ENCODE data around the gene COX17. TPM values are rescaled to one million over a fixed set of nuclear protein-coding genes. Genes with fewer than 3 reads are reported as not detected.

Gene COX17
- total and polyA plus RNA-seq, 11 donors: 73.8 to 728 (median 113) TPM

DNA sequence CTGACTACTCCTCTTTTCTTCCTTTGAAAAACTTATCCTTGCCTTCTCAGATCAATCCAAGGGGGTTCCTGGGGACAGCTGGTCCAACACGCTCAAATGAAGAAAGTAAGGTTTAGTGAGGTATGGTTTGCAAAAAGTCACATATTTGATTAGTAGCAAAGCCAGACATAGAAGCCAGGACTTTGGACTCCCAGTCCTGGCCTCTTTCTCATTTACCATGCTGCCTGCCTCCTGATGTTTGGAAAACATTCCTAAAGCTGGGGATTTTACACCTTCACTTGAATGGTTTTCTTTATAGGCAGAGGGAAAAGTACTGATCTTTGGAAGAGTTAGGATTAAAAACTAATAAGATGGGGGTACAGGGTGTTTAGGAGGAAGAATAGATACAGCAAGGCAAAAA, 31.4 kb downstream of the COX17 start:
- Histone ChIP-seq H3K9me3 (no peaks in the 10 kb centered on the region), H3K27me3 (no peaks in the 10 kb centered on the region), H3K4me3 (peak overlapping the region in 2 of 12 donors; percentile 2 to 14), H3K27ac (peak overlapping the region; percentile 39 to 99 (median 92)), H3K36me3 (peaks cover 0 to 87% (median 37%) of the 10 kb centered on the region in 9 donors), H3K4me1 (peaks cover 9 to 96% (median 62%) of the 10 kb centered on the region in 12 donors)
- ATAC-seq (no peak), DNase-seq (no peak)
- 57 to 80% (median 72%) methylated on average over 1 of the region's 1 CpG for WGBS, 4 donors
- TF ChIP-seq POLR2A (IDR thresholded peaks at IDR 0.05): no peak
- TF ChIP-seq, protein P1, sequence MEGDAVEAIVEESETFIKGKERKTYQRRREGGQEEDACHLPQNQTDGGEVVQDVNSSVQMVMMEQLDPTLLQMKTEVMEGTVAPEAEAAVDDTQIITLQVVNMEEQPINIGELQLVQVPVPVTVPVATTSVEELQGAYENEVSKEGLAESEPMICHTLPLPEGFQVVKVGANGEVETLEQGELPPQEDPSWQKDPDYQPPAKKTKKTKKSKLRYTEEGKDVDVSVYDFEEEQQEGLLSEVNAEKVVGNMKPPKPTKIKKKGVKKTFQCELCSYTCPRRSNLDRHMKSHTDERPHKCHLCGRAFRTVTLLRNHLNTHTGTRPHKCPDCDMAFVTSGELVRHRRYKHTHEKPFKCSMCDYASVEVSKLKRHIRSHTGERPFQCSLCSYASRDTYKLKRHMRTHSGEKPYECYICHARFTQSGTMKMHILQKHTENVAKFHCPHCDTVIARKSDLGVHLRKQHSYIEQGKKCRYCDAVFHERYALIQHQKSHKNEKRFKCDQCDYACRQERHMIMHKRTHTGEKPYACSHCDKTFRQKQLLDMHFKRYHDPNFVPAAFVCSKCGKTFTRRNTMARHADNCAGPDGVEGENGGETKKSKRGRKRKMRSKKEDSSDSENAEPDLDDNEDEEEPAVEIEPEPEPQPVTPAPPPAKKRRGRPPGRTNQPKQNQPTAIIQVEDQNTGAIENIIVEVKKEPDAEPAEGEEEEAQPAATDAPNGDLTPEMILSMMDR (IDR thresholded peaks at IDR 0.05): no peak
- intact Hi-C loops (cut with DNase I): no loop called here

DNA sequence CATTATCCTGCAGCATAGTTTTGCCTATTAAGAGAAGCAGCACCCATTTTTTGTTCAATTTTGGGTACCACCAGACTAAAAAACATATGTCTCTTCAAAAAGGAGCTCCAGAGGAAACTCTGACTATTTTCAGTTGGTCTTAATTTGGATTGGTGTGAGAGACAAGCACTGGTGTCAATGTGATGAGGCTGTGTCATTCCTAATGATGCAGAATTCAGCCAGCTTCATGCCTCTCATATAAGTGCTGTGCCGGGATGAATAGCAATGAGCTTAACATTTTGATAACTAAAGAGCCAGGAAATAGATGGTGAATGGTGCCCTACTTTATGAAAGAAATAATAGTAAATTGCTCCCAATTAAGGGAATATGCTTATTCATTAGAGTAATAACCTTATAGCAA, 32.7 kb downstream of the COX17 start:
- ATAC-seq: peak in 1 of 4 donors; percentile 11
- H3K4me1 ChIP-seq: peaks cover 8 to 94% (median 55%) of the 10 kb centered on the region in 12 donors
- peak overlapping the region in 11 of 12 donors; percentile 6 to 99 (median 95) for H3K27ac ChIP-seq
- intact Hi-C loops (cut with DNase I): loop anchor here in 1 of 10 donors (5.0 kb wide), 1 partner anchor 42 kb away; no protein-coding TSS in a partner anchor
- no peaks in the 10 kb centered on the region for H3K9me3 ChIP-seq
- H3K4me3 ChIP-seq: peak overlapping the region in 3 of 12 donors; percentile 2 to 3 (median 3)
- WGBS, 4 donors: 45 to 75% (median 53%) methylated on average over 1 of the region's 1 CpG
- no peak for TF ChIP-seq POLR2A (IDR thresholded peaks at IDR 0.05)
- TF ChIP-seq, protein P1 (IDR thresholded peaks at IDR 0.05): no peak
- no peak for DNase-seq
- H3K27me3 ChIP-seq: no peaks in the 10 kb centered on the region
- peaks cover 0 to 98% (median 37%) of the 10 kb centered on the region in 9 donors for H3K36me3 ChIP-seq

DNA sequence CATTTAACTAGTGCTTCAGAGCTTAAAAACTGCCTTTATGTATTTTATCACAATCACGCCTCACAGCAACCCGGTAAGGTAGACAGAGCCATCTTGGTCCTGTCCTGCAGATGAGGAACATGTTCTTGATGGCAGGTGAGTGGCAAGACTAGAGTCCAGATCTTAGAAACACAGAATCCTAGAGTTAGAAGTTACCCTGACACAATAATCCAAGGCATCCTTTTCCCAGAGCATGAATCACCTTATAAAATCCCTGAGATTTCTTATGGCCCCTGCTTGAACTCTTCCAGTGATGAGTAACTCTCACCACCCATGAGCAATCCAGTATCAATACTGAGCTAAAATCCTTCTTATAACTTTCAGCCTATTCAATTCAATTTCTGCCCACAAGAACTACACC, 33.7 kb downstream of the COX17 start:
- Histone ChIP-seq H3K27ac (peak overlapping the region in 9 of 12 donors; percentile 8 to 99 (median 95)), H3K4me3 (no peak overlapping the region), H3K36me3 (peaks cover 0 to 92% (median 35%) of the 10 kb centered on the region in 9 donors), H3K27me3 (no peaks in the 10 kb centered on the region), H3K4me1 (peaks cover 5 to 94% (median 55%) of the 10 kb centered on the region in 12 donors), H3K9me3 (no peaks in the 10 kb centered on the region)
- ATAC-seq (no peak), DNase-seq (no peak)
- TF ChIP-seq, protein P1 (IDR thresholded peaks at IDR 0.05): no peak
- no peak for TF ChIP-seq POLR2A (IDR thresholded peaks at IDR 0.05)
- WGBS, 4 donors: 62 to 84% (median 66%) methylated on average over 2 of the region's 2 CpGs
- intact Hi-C loops (cut with DNase I): loop anchor here in 1 of 10 donors (5.0 kb wide), 1 partner anchor 41 kb away; no protein-coding TSS in a partner anchor

DNA sequence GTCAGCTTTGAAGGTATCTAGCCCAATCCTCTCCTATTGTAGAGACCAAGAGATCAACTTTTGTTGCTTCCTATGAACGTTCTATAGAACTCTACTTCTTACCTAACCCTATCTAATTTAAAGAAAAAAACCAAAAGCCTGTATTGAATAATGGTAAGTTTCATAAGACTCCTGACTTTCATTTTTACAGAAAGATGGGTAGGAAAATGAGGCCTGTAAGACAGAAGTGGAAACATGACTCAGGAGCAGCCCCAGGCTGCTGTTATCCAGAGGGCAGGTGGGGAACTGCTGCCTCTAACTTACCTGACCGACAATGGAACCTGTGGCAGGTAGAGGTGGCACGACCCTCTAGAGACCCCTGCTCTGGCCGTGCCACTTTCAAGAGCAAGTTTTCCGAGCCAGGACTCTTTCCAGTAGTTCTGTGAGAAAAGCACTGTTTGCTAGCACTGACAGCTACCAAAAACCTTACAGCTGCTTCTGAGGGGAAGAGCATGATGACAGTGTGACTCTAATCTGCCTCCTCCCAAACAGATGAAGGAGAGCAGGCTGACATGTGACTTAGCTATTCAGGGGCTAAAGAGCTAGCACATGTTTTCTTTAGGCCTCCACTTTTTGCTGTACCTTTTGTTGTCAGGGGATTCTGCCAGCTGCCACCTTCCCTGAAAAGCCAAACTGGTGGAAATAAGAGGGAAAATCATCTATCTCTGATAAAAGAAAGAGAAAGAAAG, 34.3 kb downstream of the COX17 start:
- peaks cover 0 to 86% (median 28%) of the 10 kb centered on the region in 9 donors for H3K36me3 ChIP-seq
- intact Hi-C loops (cut with DNase I): loop anchor here in 1 of 10 donors (5.0 kb wide), 1 partner anchor 41 kb away; no protein-coding TSS in a partner anchor
- peaks cover 3 to 94% (median 55%) of the 10 kb centered on the region in 12 donors for H3K4me1 ChIP-seq
- H3K9me3 ChIP-seq: no peaks in the 10 kb centered on the region
- peak overlapping the region in 10 of 12 donors; percentile 8 to 99 (median 92) for H3K27ac ChIP-seq
- TF ChIP-seq POLR2A (IDR thresholded peaks at IDR 0.05): no peak
- TF ChIP-seq, protein P1 (IDR thresholded peaks at IDR 0.05): no peak
- DNase-seq (no peak), ATAC-seq (no peak)
- H3K4me3 ChIP-seq: no peak overlapping the region
- 44 to 65% (median 50%) methylated on average over 5 of the region's 5 CpGs for WGBS, 4 donors
- H3K27me3 ChIP-seq: no peaks in the 10 kb centered on the region

Measured in heart left ventricle (tissue), 16 donors.